ENCODE data around the gene PLCL1.

- TF ChIP-seq, protein P1, sequence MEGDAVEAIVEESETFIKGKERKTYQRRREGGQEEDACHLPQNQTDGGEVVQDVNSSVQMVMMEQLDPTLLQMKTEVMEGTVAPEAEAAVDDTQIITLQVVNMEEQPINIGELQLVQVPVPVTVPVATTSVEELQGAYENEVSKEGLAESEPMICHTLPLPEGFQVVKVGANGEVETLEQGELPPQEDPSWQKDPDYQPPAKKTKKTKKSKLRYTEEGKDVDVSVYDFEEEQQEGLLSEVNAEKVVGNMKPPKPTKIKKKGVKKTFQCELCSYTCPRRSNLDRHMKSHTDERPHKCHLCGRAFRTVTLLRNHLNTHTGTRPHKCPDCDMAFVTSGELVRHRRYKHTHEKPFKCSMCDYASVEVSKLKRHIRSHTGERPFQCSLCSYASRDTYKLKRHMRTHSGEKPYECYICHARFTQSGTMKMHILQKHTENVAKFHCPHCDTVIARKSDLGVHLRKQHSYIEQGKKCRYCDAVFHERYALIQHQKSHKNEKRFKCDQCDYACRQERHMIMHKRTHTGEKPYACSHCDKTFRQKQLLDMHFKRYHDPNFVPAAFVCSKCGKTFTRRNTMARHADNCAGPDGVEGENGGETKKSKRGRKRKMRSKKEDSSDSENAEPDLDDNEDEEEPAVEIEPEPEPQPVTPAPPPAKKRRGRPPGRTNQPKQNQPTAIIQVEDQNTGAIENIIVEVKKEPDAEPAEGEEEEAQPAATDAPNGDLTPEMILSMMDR (IDR thresholded peaks at IDR 0.05) = no peak
- TF ChIP-seq POLR2A (IDR thresholded peaks at IDR 0.05) (no peak), POLR2AphosphoS5 (IDR thresholded peaks at IDR 0.05) (no peak), EP300 (IDR thresholded peaks at IDR 0.05) (no peak)
These were observed 331.1 kb downstream of the PLCL1 start for GRCh38 chr2:198135481-198135934.
